ENCODE data around the gene DNAJB13. TPM values are rescaled to one million over a fixed set of nuclear protein-coding genes. Genes with fewer than 3 reads are reported as not detected.

Gene DNAJB13
- total and polyA plus RNA-seq, 2 of the 13 experiments (the other 11 are each of a cell fraction or from before 2014, with no cell fraction given), result 2.3 TPM; not detected in 1

- BruUV-seq (replicated peaks), result no TSS peak
- Histone ChIP-seq H3K9ac (ENCODE audit: insufficient read depth, low read depth, low read length) (no peak overlapping the region), H3K4me3 (replicated peaks in 1 of 3; ENCODE audit: insufficient read depth in 1 of 3, low read depth in 2 of 3, low read length in 3 of 3) (no peak overlapping the region), H3K27ac (ENCODE audit: extremely low read length, insufficient read depth, low read length) (no peak overlapping the region), H3K4me2 (ENCODE audit: low read depth, low read length) (no peak overlapping the region), H3K27me3 (ENCODE audit: control insufficient read depth in 1 of 2, insufficient read depth in 2 of 2, low read length in 2 of 2) (no peaks in the 10 kb centered on the region), H3K9me3 (ENCODE audit: low read length) (no peaks in the 10 kb centered on the region), H2AFZ (ENCODE audit: low read length) (no peak overlapping the region), H3K36me3 (replicated peaks in 1 of 2; ENCODE audit: control insufficient read depth in 1 of 2, insufficient read depth in 2 of 2, low read length in 2 of 2) (peaks cover 0 to 7% of the 10 kb centered on the region in 2 experiments; a peak in 2 of 5 replicates), H3K79me2 (ENCODE audit: insufficient read depth, low read length) (no peaks in the 10 kb centered on the region), H4K20me1 (ENCODE audit: insufficient read depth, low read length) (0 out of 2 replicates have a peak, but pooled peaks cover 1% of the 10 kb centered on the region), H3K4me1 (ENCODE audit: insufficient read depth, low read length) (peaks cover 22% of the 10 kb centered on the region)
- DNase-seq (ENCODE audit: low spot score) (no peak), ATAC-seq (no peak), FAIRE-seq (no peak)
- in situ Hi-C loops (cut with HindIII; ENCODE audit: extremely low pct_ligation_motif_present, low pct_unique_long_range_greater_than_20kb), result no loop called here
- CTCF ChIA-PET (ENCODE audit: low intra/inter-chr PET ratio, low total read pairs), result no interaction called here
- TF ChIP-seq ONECUT2 (CRISPR knock-in tag; IDR thresholded peaks at IDR 0.05) (no peak), GPN1 (CRISPR knock-in tag; IDR thresholded peaks at IDR 0.05; ENCODE audit: borderline replicate concordance) (no peak), KAT7 (CRISPR knock-in tag; IDR thresholded peaks at IDR 0.05; ENCODE audit: borderline replicate concordance) (no peak), CSRNP1 (CRISPR knock-in tag; IDR thresholded peaks at IDR 0.05) (no peak), ZNF383 (CRISPR knock-in tag; IDR thresholded peaks at IDR 0.05; ENCODE audit: borderline replicate concordance) (no peak), ZNF484 (CRISPR knock-in tag; IDR thresholded peaks at IDR 0.05; ENCODE audit: borderline replicate concordance, low read depth) (no peak), ZNF460 (CRISPR knock-in tag; IDR thresholded peaks at IDR 0.05; ENCODE audit: borderline replicate concordance) (no peak), ZNF230 (CRISPR knock-in tag; IDR thresholded peaks at IDR 0.05) (no peak), SRY (CRISPR knock-in tag; IDR thresholded peaks at IDR 0.05) (no peak), THYN1 (CRISPR knock-in tag; IDR thresholded peaks at IDR 0.05; ENCODE audit: borderline replicate concordance, low read depth) (no peak)
- TF ChIP-seq, protein P1, sequence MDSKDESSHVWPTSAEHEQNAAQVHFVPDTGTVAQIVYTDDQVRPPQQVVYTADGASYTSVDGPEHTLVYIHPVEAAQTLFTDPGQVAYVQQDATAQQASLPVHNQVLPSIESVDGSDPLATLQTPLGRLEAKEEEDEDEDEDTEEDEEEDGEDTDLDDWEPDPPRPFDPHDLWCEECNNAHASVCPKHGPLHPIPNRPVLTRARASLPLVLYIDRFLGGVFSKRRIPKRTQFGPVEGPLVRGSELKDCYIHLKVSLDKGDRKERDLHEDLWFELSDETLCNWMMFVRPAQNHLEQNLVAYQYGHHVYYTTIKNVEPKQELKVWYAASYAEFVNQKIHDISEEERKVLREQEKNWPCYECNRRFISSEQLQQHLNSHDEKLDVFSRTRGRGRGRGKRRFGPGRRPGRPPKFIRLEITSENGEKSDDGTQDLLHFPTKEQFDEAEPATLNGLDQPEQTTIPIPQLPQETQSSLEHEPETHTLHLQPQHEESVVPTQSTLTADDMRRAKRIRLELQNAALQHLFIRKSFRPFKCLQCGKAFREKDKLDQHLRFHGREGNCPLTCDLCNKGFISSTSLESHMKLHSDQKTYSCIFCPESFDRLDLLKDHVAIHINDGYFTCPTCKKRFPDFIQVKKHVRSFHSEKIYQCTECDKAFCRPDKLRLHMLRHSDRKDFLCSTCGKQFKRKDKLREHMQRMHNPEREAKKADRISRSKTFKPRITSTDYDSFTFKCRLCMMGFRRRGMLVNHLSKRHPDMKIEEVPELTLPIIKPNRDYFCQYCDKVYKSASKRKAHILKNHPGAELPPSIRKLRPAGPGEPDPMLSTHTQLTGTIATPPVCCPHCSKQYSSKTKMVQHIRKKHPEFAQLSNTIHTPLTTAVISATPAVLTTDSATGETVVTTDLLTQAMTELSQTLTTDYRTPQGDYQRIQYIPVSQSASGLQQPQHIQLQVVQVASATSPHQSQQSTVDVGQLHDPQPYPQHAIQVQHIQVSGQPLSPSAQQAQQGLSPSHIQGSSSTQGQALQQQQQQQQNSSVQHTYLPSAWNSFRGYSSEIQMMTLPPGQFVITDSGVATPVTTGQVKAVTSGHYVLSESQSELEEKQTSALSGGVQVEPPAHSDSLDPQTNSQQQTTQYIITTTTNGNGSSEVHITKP (CRISPR knock-in tag; IDR thresholded peaks at IDR 0.05; ENCODE audit: low read depth), result no peak
- WGBS (ENCODE audit: low lambda C conversion rate), result 97% methylated on average over 10 of the region's 10 CpGs
- intact Hi-C loops (cut with micrococcal nuclease; ENCODE audit: unreplicated experiment), result no loop called here
- POLR2A ChIA-PET, result no interaction called here
These were observed 5.9 kb upstream of the DNAJB13 start for GRCh38 chr11:73944901-73945300.

All from HepG2 (cell line).